IgD-negative memory B cell (primary cell): ENCODE measurements around the gene TFAM. TPM values are rescaled to one million over a fixed set of nuclear protein-coding genes. Genes with fewer than 3 reads are reported as not detected.
A peak's percentile ranks its signal among the peaks of the same experiment; 100 is the strongest.

Experiments used
- H3K27ac Mint-ChIP-seq, 3 donors: one replicate each; pipeline ENCODE4 v1.8.0; 2020 to 2022; ENCODE audit warnings: mild to moderate bottlenecking in 3 of 3, mixed read lengths in 3 of 3, moderate library complexity in 1 of 3
- H3K27me3 Mint-ChIP-seq: one replicate; pipeline ENCODE4 v1.8.0; 2021; ENCODE audit warnings: mixed read lengths
- H3K36me3 Mint-ChIP-seq: one replicate; pipeline ENCODE4 v1.8.0; 2020; ENCODE audit warnings: mild to moderate bottlenecking, mixed read lengths
- H3K4me1 Mint-ChIP-seq, 3 donors: one replicate each; pipeline ENCODE4 v1.8.0; 2020 to 2022; ENCODE audit warnings: mixed read lengths in 3 of 3, mild to moderate bottlenecking in 1 of 3
- H3K4me3 Mint-ChIP-seq, 4 donors: one replicate each; pipeline ENCODE4 v1.8.0; 2020 to 2022; ENCODE audit warnings: mild to moderate bottlenecking in 4 of 4, mixed read lengths in 4 of 4, moderate library complexity in 3 of 4
- H3K9me3 Mint-ChIP-seq, 3 donors: one replicate each; pipeline ENCODE4 v1.8.0; 2020 to 2021; ENCODE audit warnings: mixed read lengths in 3 of 3, mild to moderate bottlenecking in 1 of 3
- polyA plus RNA-seq: library from polyadenylated mRNA; unstranded; fragments of 300-500 nt; fragmentation: Illumina TruSeq; gene quantifications from one replicate; pipeline ENCODE4 v1.2.3, GENCODE V29; 2021

Gene TFAM
- polyA plus RNA-seq, 1 donor from 2014 or later, result 56.0 TPM

DNA sequence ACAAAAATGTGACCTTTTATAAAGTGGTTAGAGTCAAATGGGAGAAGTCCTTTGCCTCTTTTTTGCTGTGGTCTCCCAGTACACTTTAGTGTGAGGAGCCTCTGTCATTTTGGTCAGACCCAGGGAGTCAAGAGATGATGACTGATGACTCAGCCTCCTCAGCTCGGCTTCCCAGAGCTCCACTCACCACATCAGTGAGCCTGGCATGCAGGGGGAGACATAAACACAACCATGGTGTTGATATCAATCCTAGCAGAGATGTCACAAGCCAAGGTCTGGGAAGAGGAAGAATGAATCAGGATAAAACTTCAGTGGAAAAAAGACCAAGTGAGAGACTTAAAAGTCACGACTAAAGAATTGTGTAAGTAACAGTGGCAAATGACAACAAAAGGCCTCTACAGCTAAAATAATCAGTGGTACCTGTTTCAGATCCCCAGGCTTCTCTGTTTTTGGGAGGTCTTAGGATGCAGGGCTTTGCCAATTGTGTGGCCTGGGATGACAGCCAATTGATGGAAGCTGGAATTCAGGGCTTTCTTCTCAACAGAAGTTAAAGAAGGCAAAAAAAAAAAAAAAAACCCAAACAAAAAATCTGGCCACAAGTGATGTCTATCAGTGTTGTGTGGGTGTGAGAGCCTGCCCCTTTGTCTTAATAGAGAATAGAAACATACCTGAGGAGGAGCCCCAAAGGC lies 50.2 kb downstream of the TFAM start:
- Mint-ChIP-seq H3K9me3 (peaks cover 2 to 10% (median 4%) of the 10 kb centered on the region in 3 donors), H3K4me1 (no peaks in the 10 kb centered on the region), H3K27me3 (peaks cover 12% of the 10 kb centered on the region), H3K4me3 (no peak overlapping the region), H3K27ac (no peak overlapping the region), H3K36me3 (no peaks in the 10 kb centered on the region)

DNA sequence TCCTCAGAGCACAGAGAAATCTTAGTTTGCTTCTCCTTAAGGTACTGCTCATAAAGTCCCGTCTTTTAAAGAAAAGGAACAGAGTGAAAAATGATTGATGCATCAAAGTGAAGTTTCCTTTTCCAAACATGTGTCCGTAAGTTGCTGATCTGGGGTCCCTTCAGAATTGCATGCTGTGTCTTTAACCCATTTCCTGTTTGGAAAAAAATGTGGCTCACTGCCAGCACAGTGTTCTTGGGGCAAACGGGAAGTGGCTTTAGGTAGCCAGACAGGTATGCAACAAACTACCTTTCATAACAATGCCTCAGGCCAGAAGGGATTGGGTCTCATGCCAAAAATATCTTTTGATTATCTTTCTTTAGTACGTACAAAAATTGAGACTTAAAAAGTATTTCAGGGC lies 50.9 kb downstream of the TFAM start:
- Mint-ChIP-seq H3K4me3 (no peak overlapping the region), H3K27me3 (peaks cover 12% of the 10 kb centered on the region), H3K9me3 (peaks cover 4 to 11% (median 8%) of the 10 kb centered on the region in 3 donors), H3K27ac (no peak overlapping the region), H3K4me1 (no peaks in the 10 kb centered on the region), H3K36me3 (no peaks in the 10 kb centered on the region)

DNA sequence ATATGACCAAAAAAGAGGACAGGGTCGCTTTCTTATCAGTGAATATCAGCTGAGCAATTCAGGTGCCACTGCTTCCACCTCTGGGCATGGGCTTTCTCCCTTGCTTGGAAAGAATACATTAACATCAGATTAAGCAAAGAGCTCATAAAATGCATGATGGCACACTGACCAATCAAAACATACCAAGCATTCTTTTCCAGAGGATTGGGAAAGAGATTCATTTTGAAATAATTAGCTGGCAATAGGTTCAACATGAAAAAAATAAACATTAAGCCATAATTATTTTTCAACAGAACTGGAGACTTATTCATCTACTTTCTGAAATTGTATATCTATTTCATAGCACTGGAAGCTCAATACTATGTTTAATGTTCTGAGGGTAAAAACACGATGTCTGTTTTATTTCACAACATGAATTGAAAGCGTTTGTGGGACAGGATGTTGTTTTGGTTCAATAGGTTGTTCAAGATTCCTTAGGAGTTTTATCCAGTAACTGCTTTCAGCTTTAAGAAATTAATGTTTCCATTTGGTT lies 53.2 kb downstream of the TFAM start:
- Mint-ChIP-seq H3K36me3 (no peaks in the 10 kb centered on the region), H3K4me3 (no peak overlapping the region), H3K27me3 (peaks cover 11% of the 10 kb centered on the region), H3K4me1 (no peaks in the 10 kb centered on the region), H3K9me3 (peaks cover 4 to 14% (median 9%) of the 10 kb centered on the region in 3 donors), H3K27ac (no peak overlapping the region)

DNA sequence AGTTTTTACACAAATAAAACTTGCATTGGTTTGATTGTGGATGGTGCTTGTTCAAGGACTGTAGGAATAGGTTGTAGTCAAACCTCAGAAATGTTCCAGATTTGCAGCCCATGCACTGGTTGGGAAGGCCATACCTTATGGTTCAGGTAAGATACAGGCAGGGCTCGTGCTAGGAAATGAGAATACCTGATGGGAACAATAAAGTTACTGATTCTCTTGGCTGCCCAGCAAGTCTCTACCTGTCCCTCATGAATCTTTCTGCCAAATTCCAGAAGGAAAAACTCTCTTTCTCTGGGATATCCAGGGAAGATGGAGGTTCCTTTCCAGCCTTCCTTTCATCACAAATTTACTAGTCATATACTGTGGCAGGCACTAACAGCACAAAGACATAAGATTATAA lies 53.8 kb downstream of the TFAM start:
- Mint-ChIP-seq H3K36me3 (no peaks in the 10 kb centered on the region), H3K9me3 (peaks cover 4 to 14% (median 9%) of the 10 kb centered on the region in 3 donors)

DNA sequence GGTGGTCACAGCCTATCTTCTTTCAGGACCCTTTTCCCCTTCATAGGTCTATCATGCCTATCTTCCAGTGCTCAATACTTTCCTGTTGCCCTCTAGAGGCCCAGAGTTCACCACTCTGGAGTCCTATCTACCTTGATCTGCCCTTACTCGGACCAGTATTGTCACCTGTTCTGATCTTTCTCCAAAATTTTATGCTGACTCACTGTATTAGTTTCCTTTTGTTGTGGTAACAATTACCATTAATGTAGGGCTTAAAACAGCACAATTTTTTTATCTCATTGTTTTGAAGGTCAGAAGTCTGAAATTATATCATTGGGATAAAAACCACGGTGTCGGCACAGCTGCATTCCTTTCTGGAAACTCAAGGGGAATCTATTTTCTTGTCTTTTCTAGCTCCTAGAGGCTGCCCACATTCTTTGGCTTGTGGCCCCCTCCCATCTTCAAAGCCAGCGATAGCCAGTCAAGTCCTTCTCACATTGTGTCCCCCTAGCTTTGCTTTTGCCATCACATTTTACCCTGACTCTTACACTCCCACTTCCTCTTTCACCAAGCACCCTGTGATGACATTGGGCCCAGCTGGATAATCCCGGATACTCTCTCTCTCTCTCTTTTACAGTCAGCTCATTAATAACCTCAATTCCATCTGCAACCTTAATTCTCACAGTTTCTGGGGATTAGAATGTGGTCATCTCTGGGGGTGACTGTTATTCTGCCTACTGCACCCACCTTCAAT lies 54.6 kb downstream of the TFAM start:
- Mint-ChIP-seq H3K27ac (peak overlapping the region in 1 of 3 donors; percentile 65), H3K27me3 (peaks cover 7% of the 10 kb centered on the region), H3K4me3 (no peak overlapping the region), H3K4me1 (no peaks in the 10 kb centered on the region), H3K36me3 (no peaks in the 10 kb centered on the region), H3K9me3 (peaks cover 4 to 14% (median 9%) of the 10 kb centered on the region in 3 donors)

More for the DNA sequence above, 53.8 kb downstream of the TFAM start:
- H3K27me3 Mint-ChIP-seq, result peaks cover 10% of the 10 kb centered on the region
- H3K4me3 Mint-ChIP-seq, result no peak overlapping the region
- no peak overlapping the region for H3K27ac Mint-ChIP-seq
- H3K4me1 Mint-ChIP-seq, result no peaks in the 10 kb centered on the region

DNA sequence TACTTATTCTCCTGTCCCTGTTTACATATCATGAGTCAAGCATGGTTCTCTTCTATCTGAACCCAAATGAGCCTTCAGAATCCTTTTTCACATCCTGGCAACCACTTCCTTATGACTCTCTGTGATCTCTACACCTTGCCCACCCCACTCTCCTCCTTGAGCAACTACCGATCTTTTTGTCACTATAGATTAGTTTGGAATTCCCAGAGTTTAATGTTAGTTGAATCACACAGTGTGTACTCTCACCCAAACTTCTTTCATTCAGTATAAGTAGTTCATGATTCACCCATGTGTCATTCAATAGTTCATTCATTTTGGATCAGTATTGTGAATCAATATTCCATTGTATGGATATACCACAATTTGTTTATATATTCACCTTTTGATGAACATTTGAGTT lies 55.3 kb downstream of the TFAM start:
- no peaks in the 10 kb centered on the region for H3K36me3 Mint-ChIP-seq
- H3K4me1 Mint-ChIP-seq, result no peaks in the 10 kb centered on the region
- H3K9me3 Mint-ChIP-seq, result peaks cover 4 to 14% (median 6%) of the 10 kb centered on the region in 3 donors
- no peak overlapping the region for H3K27ac Mint-ChIP-seq
- peaks cover 3% of the 10 kb centered on the region for H3K27me3 Mint-ChIP-seq
- no peak overlapping the region for H3K4me3 Mint-ChIP-seq

DNA sequence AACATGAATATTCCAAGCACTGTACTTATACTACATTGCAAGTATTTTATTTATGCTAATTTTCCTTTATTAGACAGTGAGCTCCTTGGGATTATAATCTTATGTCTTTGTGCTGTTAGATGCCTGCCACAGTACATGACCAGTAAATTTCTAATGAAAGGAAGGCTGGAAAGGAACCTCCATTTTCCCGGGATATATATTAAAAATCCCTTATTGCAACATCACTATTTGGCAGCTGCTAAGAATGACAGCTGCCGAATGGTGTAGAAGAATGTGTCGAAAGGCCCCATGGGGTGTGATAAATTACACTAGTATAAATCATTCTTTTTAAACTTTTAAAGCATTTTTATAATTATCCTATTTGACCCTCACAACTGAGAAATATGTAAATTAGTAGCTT lies 59.1 kb downstream of the TFAM start:
- Mint-ChIP-seq H3K9me3 (peaks cover 4 to 14% (median 9%) of the 10 kb centered on the region in 3 donors), H3K4me1 (no peaks in the 10 kb centered on the region), H3K27me3 (peaks cover 6% of the 10 kb centered on the region), H3K4me3 (no peak overlapping the region), H3K27ac (no peak overlapping the region), H3K36me3 (no peaks in the 10 kb centered on the region)

DNA sequence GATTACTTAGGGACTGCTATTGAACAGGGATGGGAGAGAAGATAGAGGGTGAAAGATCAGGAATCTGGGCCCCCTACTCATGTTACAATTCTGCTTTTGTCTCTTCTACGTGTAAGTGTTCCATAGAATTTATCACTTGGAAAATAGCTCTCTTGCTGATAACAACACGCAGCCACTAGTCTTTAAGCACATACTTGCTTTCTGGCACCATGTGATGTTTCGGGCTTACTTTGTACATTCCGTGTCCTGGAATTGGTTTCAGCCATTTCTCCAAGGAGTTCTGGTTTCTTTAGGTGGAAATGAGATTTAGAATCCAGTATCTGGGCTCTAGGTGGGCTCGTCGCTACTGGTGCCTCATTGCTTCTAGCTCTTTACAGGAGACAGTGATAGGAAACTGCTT lies 59.7 kb downstream of the TFAM start:
- Mint-ChIP-seq H3K27ac (no peak overlapping the region), H3K27me3 (peaks cover 6% of the 10 kb centered on the region), H3K4me1 (no peaks in the 10 kb centered on the region), H3K4me3 (no peak overlapping the region), H3K36me3 (no peaks in the 10 kb centered on the region), H3K9me3 (peaks cover 4 to 10% (median 9%) of the 10 kb centered on the region in 3 donors)

DNA sequence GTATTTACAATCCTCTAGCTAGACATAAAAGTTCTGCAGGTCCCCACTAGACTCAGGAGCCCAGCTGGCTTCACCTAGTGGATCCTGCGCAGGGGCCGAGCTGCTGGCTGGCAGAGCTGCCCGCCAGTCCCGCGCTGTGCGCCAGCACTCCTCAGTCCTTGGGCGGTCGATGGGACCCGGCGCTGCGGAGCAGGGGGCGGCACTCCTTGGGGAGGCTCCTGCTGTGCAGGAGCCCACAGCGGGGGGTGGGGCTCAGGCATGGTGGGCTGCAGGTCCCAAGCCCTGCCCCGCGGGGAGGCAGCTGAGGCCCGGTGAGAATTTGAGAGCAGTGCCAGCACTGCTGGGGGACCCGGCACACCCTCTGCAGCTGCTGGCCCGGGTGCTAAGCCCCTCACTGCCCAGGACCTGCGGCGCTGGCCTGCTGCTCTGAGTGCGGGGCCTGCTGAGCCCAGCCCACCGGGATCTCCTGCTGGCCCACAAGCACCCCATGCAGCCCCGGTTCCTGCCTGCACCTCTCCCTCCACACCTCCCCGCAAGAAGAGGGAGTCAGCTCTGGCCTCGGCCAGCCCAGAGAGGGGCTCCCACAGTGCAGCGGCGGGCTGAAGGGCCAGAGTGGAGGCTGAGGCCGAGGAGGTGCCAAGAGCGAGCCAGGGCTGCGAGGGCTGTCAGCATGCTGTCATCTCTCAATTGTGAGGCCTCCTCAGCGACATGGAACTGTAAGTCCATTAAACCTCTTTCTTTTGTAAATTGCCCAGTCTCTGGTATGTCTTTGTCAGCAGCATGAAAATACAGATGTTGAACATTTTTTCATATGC lies 63.1 kb downstream of the TFAM start:
- H3K9me3 Mint-ChIP-seq, result peaks cover 0 to 3% (median 0%) of the 10 kb centered on the region in 3 donors
- H3K27me3 Mint-ChIP-seq, result peaks cover 8% of the 10 kb centered on the region
- no peak overlapping the region for H3K27ac Mint-ChIP-seq
- H3K4me1 Mint-ChIP-seq, result no peaks in the 10 kb centered on the region
- no peaks in the 10 kb centered on the region for H3K36me3 Mint-ChIP-seq
- no peak overlapping the region for H3K4me3 Mint-ChIP-seq

Other genes with a start within 250 kb of the TFAM start
- gene IPMK, start 117.5 kb upstream of the TFAM start, polyA plus RNA-seq, result 2.2 TPM
- gene CISD1, start 116.2 kb upstream of the TFAM start, polyA plus RNA-seq, result 53.0 TPM
- gene UBE2D1, start 50.4 kb upstream of the TFAM start, polyA plus RNA-seq, result 16.5 TPM
- gene BICC1, start 127.5 kb downstream of the TFAM start, polyA plus RNA-seq, result not detected